ENCODE measurements around the gene MIA. TPM values are rescaled to one million over a fixed set of nuclear protein-coding genes. Genes with fewer than 3 reads are reported as not detected.
"Not testable (repeated sequence)": the region's sequence is repeated elsewhere in the genome, so short reads cannot be mapped to it uniquely, and the experiment has no call there.

MIA gene
- total and polyA plus RNA-seq, 2 donors (not counting 1 experiment from before 2014, with no cell fraction given) = 0.99 TPM; not detected in 1

DNA sequence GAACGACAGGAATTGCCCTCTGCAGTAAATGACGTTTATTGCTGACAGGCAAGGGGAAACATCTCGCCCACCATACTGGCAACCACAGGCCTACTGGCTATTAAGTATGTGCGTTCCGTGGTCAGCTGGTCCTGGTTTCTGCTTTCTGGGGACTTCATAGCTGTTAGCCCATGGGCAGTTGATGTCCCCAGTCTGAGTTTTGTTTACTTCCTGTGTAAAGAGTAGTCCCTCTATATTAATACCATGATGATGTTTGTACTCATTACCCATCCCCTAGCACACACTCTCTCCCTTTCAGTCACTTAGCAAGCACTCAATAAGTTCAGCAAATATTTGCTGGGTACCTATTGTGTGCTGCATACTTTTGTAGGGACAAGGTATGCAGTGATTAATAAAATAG is 6.5 kb upstream of the MIA start:
- Histone ChIP-seq H3K79me2 (ENCODE audit: control insufficient read depth, insufficient read depth, low read length) (no peaks in the 10 kb centered on the region), H2AFZ (ENCODE audit: low read length) (no peak overlapping the region), H4K20me1 (ENCODE audit: control insufficient read depth, extremely low read depth, insufficient read depth, low read length) (no peaks in the 10 kb centered on the region), H3K4me3 (replicated peaks in 1 of 4; ENCODE audit: control extremely low read depth in 1 of 4, insufficient read depth in 1 of 4, low read depth in 3 of 4, low read length in 4 of 4) (no peak overlapping the region), H3K36me3 (ENCODE audit: control insufficient read depth, insufficient read depth, low read length) (peaks cover 13% of the 10 kb centered on the region), H3K4me1 (ENCODE audit: control insufficient read depth, extremely low read depth, insufficient read depth, low read length) (no peaks in the 10 kb centered on the region), H3K4me2 (ENCODE audit: extremely low read depth, insufficient read depth, low read length) (no peak overlapping the region), H3K9ac (ENCODE audit: insufficient read depth, low read length) (no peak overlapping the region), H3K27ac (ENCODE audit: insufficient read depth, low read length) (no peak overlapping the region), H3K9me3 (ENCODE audit: control insufficient read depth, insufficient read depth, low read depth, low read length) (no peaks in the 10 kb centered on the region), H3K27me3 (ENCODE audit: control insufficient read depth, insufficient read depth, low read length) (no peaks in the 10 kb centered on the region)
- TF ChIP-seq CTCF (conservative IDR thresholded peaks at IDR 0.05 in 1 of 2, IDR thresholded peaks at IDR 0.05 in 1 of 2; ENCODE audit: low read depth in 1 of 2, low read length in 2 of 2) = no peak
- no peak for TF ChIP-seq EZH2 (IDR thresholded peaks at IDR 0.05; ENCODE audit: low read length, missing control alignments)
- no peak for DNase-seq (ENCODE audit: low read depth in 2 of 2)

DNA sequence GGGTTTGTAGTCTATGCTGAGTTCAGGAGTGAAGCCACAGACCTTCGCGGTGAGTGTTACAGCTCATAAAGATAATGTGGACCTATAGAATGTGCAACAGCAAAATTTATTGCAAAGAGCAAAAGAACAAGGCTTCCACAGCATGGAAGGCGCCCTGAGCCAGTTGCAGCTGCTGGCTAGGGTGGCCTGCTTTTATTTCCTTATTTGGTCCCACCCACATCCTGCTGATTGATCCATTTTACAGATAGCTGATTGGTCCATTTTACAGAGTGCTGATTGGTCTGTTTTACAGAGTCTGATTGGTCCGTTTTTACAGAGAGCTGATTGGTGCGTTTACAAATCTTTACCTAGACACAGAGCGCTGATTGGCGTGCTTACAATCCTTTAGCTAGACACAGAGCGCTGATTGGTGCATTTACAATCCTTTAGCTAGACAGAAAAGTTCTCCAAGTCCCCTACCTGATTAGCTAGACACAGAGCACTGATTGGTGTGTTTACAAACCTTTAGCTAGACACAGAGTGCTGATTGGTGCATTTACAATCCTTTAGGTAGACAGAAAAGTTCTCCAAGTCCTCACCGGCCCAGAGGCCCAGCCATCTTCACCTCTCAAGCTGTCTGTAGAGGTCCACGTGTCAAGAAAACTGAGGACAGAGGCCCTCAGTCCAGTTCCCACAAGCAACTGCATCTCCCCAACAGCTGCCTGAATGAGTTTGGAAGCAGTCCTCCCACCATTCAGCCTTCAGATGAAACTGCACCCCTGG is 4.0 kb upstream of the MIA start:
- H3K36me3 ChIP-seq (ENCODE audit: control insufficient read depth, insufficient read depth, low read length); H3K9ac ChIP-seq (ENCODE audit: insufficient read depth, low read length); H2AFZ ChIP-seq (ENCODE audit: low read length); H3K9me3 ChIP-seq (ENCODE audit: control insufficient read depth, insufficient read depth, low read depth, low read length); H3K4me1 ChIP-seq (ENCODE audit: control insufficient read depth, extremely low read depth, insufficient read depth, low read length); H3K27me3 ChIP-seq (ENCODE audit: control insufficient read depth, insufficient read depth, low read length); H3K79me2 ChIP-seq (ENCODE audit: control insufficient read depth, insufficient read depth, low read length); H4K20me1 ChIP-seq (ENCODE audit: control insufficient read depth, extremely low read depth, insufficient read depth, low read length); H3K4me2 ChIP-seq (ENCODE audit: extremely low read depth, insufficient read depth, low read length); DNase-seq (ENCODE audit: low read depth in 2 of 2); H3K4me3 ChIP-seq (replicated peaks in 1 of 4; ENCODE audit: control extremely low read depth in 1 of 4, insufficient read depth in 1 of 4, low read depth in 3 of 4, low read length in 4 of 4); H3K27ac ChIP-seq (ENCODE audit: insufficient read depth, low read length): not testable (repeated sequence)

- H3K4me2 ChIP-seq (ENCODE audit: extremely low read depth, insufficient read depth, low read length) = no peak overlapping the region
- no peak overlapping the region for H2AFZ ChIP-seq (ENCODE audit: low read length)
- H3K9me3 ChIP-seq (ENCODE audit: control insufficient read depth, insufficient read depth, low read depth, low read length) = no peaks in the 10 kb centered on the region
- H3K9ac ChIP-seq (ENCODE audit: insufficient read depth, low read length) = no peak overlapping the region
- H3K4me1 ChIP-seq (ENCODE audit: control insufficient read depth, extremely low read depth, insufficient read depth, low read length) = peaks cover 11% of the 10 kb centered on the region
- no peak overlapping the region for H3K4me3 ChIP-seq (replicated peaks in 1 of 4; ENCODE audit: control extremely low read depth in 1 of 4, insufficient read depth in 1 of 4, low read depth in 3 of 4, low read length in 4 of 4)
- no peaks in the 10 kb centered on the region for H3K27me3 ChIP-seq (ENCODE audit: control insufficient read depth, insufficient read depth, low read length)
- no peak for TF ChIP-seq EZH2 (IDR thresholded peaks at IDR 0.05; ENCODE audit: low read length, missing control alignments)
- TF ChIP-seq CTCF (conservative IDR thresholded peaks at IDR 0.05 in 1 of 2, IDR thresholded peaks at IDR 0.05 in 1 of 2; ENCODE audit: low read depth in 1 of 2, low read length in 2 of 2) = no peak
- H3K27ac ChIP-seq (ENCODE audit: insufficient read depth, low read length) = no peak overlapping the region
- DNase-seq (ENCODE audit: low read depth in 2 of 2) = no peak
- no peaks in the 10 kb centered on the region for H3K79me2 ChIP-seq (ENCODE audit: control insufficient read depth, insufficient read depth, low read length)
- no peaks in the 10 kb centered on the region for H4K20me1 ChIP-seq (ENCODE audit: control insufficient read depth, extremely low read depth, insufficient read depth, low read length)
- H3K36me3 ChIP-seq (ENCODE audit: control insufficient read depth, insufficient read depth, low read length) = peaks cover 1% of the 10 kb centered on the region
These were observed 306 bp downstream of the MIA start for GRCh38 chr19:40775632-40776022.

All from fibroblast of lung (primary cell).